Heart left ventricle (tissue), 16 donors: ENCODE measurements around the gene CDKN2D. TPM values are rescaled to one million over a fixed set of nuclear protein-coding genes. Genes with fewer than 3 reads are reported as not detected.
"Not testable (repeated sequence)": the region's sequence is repeated elsewhere in the genome, so short reads cannot be mapped to it uniquely, and the experiment has no call there.

ENCODE experiments used
- ATAC-seq, 4 donors: fragments of 200-7000 bp; cut with Tn5 transposase; one replicate each; pipeline ENCODE4 v1.9.1; 2020 to 2022; ENCODE audit warnings: moderate library complexity in 4 of 4, mild to moderate bottlenecking in 3 of 4, moderate number of reproducible peaks in 1 of 4
- DNase-seq, 5 donors: peaks; one replicate each; pipeline ENCODE4 v3.0.0-alpha.2; 2020
- H3K27ac ChIP-seq, 12 donors: fragments of 200-600 bp; sonication (generic) in 4 of 12; one replicate each; pipeline versions ENCODE4 v1.5.0 to v1.8.0; 2016 to 2022; ENCODE audit warnings: mild to moderate bottlenecking in 2 of 12
- H3K27me3 ChIP-seq, 9 donors: fragments of 200-600 bp; sonication (generic) in 2 of 9; one replicate each; pipeline versions ENCODE4 v1.5.1 to v1.8.0; 2016 to 2022; ENCODE audit warnings: mild to moderate bottlenecking in 3 of 9
- H3K36me3 ChIP-seq, 9 donors: fragments of 200-600 bp; sonication (generic) in 2 of 9; one replicate each; pipeline versions ENCODE4 v1.5.0 to v1.8.0; 2018 to 2022; ENCODE audit warnings: mild to moderate bottlenecking in 2 of 9
- H3K4me1 ChIP-seq, 12 donors: fragments of 200-600 bp; sonication (generic) in 4 of 12; one replicate each; pipeline versions ENCODE4 v1.5.0 to v1.8.0; 2016 to 2022; ENCODE audit warnings: mild to moderate bottlenecking in 3 of 12
- H3K4me3 ChIP-seq, 12 donors: fragments of 200-600 bp; sonication (generic) in 4 of 12; one replicate each; pipeline versions ENCODE4 v1.5.0 to v1.8.0; 2017 to 2022; ENCODE audit warnings: mild to moderate bottlenecking in 9 of 12, moderate library complexity in 4 of 12
- H3K9me3 ChIP-seq, 12 donors: fragments of 200-600 bp; sonication (generic) in 4 of 12; one replicate each; pipeline versions ENCODE4 v1.5.0 to v1.8.0; 2016 to 2022; ENCODE audit warnings: mild to moderate bottlenecking in 1 of 12
- CTCF ChIP-seq, 12 donors: fragments of 200-600 bp; sonication (generic) in 4 of 12; IDR thresholded peaks; one replicate each; pipeline versions ENCODE4 v1.5.0 to v1.8.0; 2018 to 2022; ENCODE audit warnings: antibody characterized with exemption in 12 of 12, mild to moderate bottlenecking in 5 of 12
- POLR2A ChIP-seq, 2 donors: fragments of 450-650 bp; IDR thresholded peaks; one replicate each; pipeline ENCODE4 v1.6.1; 2017; ENCODE audit warnings: antibody characterized with exemption in 2 of 2, mild to moderate bottlenecking in 2 of 2, moderate library complexity in 2 of 2
- WGBS, 4 donors: extraction: QIAGEN DNeasy Blood & Tissue Kit in 2 of 4; methylation state at CpG; one replicate each; pipeline versions ENCODE4 v1.1.5 to v1.1.7; 2013 to 2018; 5-methylcytosine and 5-hydroxymethylcytosine counted together
- intact Hi-C, 10 donors: fragments of 100-400 bp; cut with DNase I; formaldehyde crosslinking; loops; one replicate each; pipeline versions ENCODE4 v1.11.1 to v1.14.2; 2022
- polyA plus RNA-seq, 2 donors: library from polyadenylated mRNA; stranded (reverse); fragments of 200-250 nt; gene quantifications; one replicate each; pipeline ENCODE4 v1.2.3, GENCODE V29; 2013
- total RNA-seq, 9 donors: library from RNA; depleted of rRNA in 2 of 9; stranded (reverse); fragments of >200 nt in 2 of 9; fragmentation: NEBNext Ultra II Directional in 3 of 9; extraction: Animal tissue kit (Norgen Biotek cat#: 25700) in 3 of 9; gene quantifications; one replicate each; pipeline versions ENCODE4 v1.1.0 to v1.2.4, GENCODE V29; 2016 to 2023
- donor health status: ischemic (EF 13 %, LVEDD 7.1; RV severe dilation, severe dysfunction).
- donor health status: healthy with polysubstance abuse.
- donor health status: DM: no; HTN: yes; CAD: no.
- donor health status: DM: no; HTN: no; CAD: no.
- donor health status: ischemic (EF 25% LVEDD 6.9; RV normal size, moderate dysfunction).
- donor health status: ischemic (EF 25% LVEDD 5.7; RV mildly dilated, moderate dysfunction).
- donor health status: healthy.
- donor health status: DM: yes; HTN: yes; CAD: no.
- donor health status: ischemic (EF 35%, LVEDD 5.7; RV mildly dilated, moderate dysfunction).
- donor health status: nonischemic (EF 11% LVEDD 7.7; RV severe dilation, severe dysfunction).
- donor health status: DM: yes; HTN: yes; CAD: no.
- donor health status: PGD.
- donor health status: ischemic (EF 29% LVEDD 5.4; RV normal size, mild dysfunction).
- donor health status: nonischemic (EF 23%, LVEDD 6.1; RV moderate dilation, normal function).

The CDKN2D gene
- total and polyA plus RNA-seq, 11 donors = 6.8 to 28.0 (median 11.8) TPM

GRCh38 chr19:10543420-10544241, 25.1 kb downstream of the CDKN2D start, which contains the start of gene ATG4D:
ATG4D (plus strand) TSS chr19:10543904; CDS start chr19:10544091, 187 bp downstream.
- Histone ChIP-seq H3K9me3 (no peaks in the 10 kb centered on the region), H3K4me1 (peaks cover 0 to 29% (median 17%) of the 10 kb centered on the region in 12 donors), H3K27ac (peak within 1 kb of the TSS; percentile 76 to 99 (median 92)), H3K27me3 (no peaks in the 10 kb centered on the region), H3K36me3 (peaks cover 0 to 31% (median 23%) of the 10 kb centered on the region in 9 donors), H3K4me3 (peak within 1 kb of the TSS; percentile 71 to 100 (median 95))
- ATAC-seq (peak; percentile 52 to 91 (median 88)), DNase-seq (peak; percentile 75 to 91 (median 84))
- peak in 1 of 2 donors; percentile 78 for TF ChIP-seq POLR2A (IDR thresholded peaks at IDR 0.05)
- TF ChIP-seq CTCF (IDR thresholded peaks at IDR 0.05) = no peak
- 1 to 9% (median 4%) methylated on average over 9 to 79 of the region's 79 CpGs for WGBS, 4 donors
- intact Hi-C loops = loop anchor here in 5 of 10 donors (2.0 to 5.0 kb wide), 3 partner anchors 21 to 41 kb away; partner anchors contain the start of gene KEAP1 (in 4 of the 5)

- H3K36me3 ChIP-seq = peaks cover 0 to 26% (median 17%) of the 10 kb centered on the region in 9 donors
- H3K4me3 ChIP-seq = peak overlapping the region in 11 of 12 donors; percentile 71 to 100 (median 94)
- H3K27me3 ChIP-seq = no peaks in the 10 kb centered on the region
- intact Hi-C loops = loop anchor here in 4 of 10 donors (2.0 to 5.0 kb wide), 2 partner anchors 40 to 41 kb away; partner anchors contain the start of gene KEAP1 (in 4 of the 4)
- H3K27ac ChIP-seq = peak overlapping the region in 7 of 12 donors; percentile 84 to 99 (median 92)
- no peak for ATAC-seq
- WGBS, 4 donors = 59 to 64% (median 62%) methylated on average over 8 of the region's 8 CpGs
- no peak for TF ChIP-seq POLR2A (IDR thresholded peaks at IDR 0.05)
- no peaks in the 10 kb centered on the region for H3K9me3 ChIP-seq
- DNase-seq = no peak
- peaks cover 0 to 29% (median 17%) of the 10 kb centered on the region in 12 donors for H3K4me1 ChIP-seq
Observed at GRCh38 chr19:10543059-10543419, 25.7 kb downstream of the CDKN2D start.

GRCh38 chr19:10539016-10539415, 29.8 kb downstream of the CDKN2D start:
- H3K4me3 ChIP-seq, DNase-seq, H3K9me3 ChIP-seq, ATAC-seq, intact Hi-C loops, H3K27ac ChIP-seq, H3K27me3 ChIP-seq, H3K36me3 ChIP-seq: not testable (repeated sequence)
- peaks cover 0 to 11% (median 4%) of the 10 kb centered on the region in 12 donors for H3K4me1 ChIP-seq
- 72 to 83% (median 78%) methylated on average over 7 to 9 of the region's 9 CpGs for WGBS, 4 donors

- Histone ChIP-seq H3K4me1 (peaks cover 0 to 10% (median 3%) of the 10 kb centered on the region in 12 donors), H3K27ac (no peak overlapping the region), H3K4me3 (no peak overlapping the region), H3K36me3 (no peaks in the 10 kb centered on the region), H3K9me3 (no peaks in the 10 kb centered on the region), H3K27me3 (peaks cover 0 to 5% (median 0%) of the 10 kb centered on the region in 9 donors)
- ATAC-seq = no peak
- DNase-seq = no peak
- TF ChIP-seq POLR2A (IDR thresholded peaks at IDR 0.05) = no peak
- no peak for TF ChIP-seq CTCF (IDR thresholded peaks at IDR 0.05)
- intact Hi-C loops = no loop called here
- 77 to 78% (median 77%) methylated on average over 20 of the region's 20 CpGs for WGBS, 4 donors
Observed at GRCh38 chr19:10538204-10538983, 30.4 kb downstream of the CDKN2D start.
